ENCODE measurements around the gene FAT2.
A peak's percentile ranks its signal among the peaks of the same experiment; 100 is the strongest.

The FAT2 gene

GRCh38 chr5:151624476-151624875 is 33.3 kb upstream of the FAT2 start:
- peaks cover 0 to 28% of the 10 kb centered on the region in 2 experiments for H3K27me3 ChIP-seq (ENCODE audit: control insufficient read depth in 1 of 2, insufficient read depth in 1 of 2, low read length in 2 of 2)
- H4K91ac ChIP-seq (ENCODE audit: low read length), result no peak overlapping the region
- no peaks in the 10 kb centered on the region for H3K36me3 ChIP-seq (ENCODE audit: control insufficient read depth in 1 of 2, insufficient read depth in 2 of 2, low read depth in 1 of 2, low read length in 2 of 2)
- H3K23ac ChIP-seq (ENCODE audit: low read length in 2 of 2), result no peak overlapping the region
- H3K4me1 ChIP-seq (ENCODE audit: control insufficient read depth, insufficient read depth, low read depth, low read length), result peaks cover 27% of the 10 kb centered on the region
- H2BK5ac ChIP-seq (ENCODE audit: low read depth, low read length, poor library complexity, severe bottlenecking), result no peak overlapping the region
- H3K9me3 ChIP-seq (ENCODE audit: control insufficient read depth, low read length), result no peaks in the 10 kb centered on the region
- no peak overlapping the region for H3K4ac ChIP-seq (ENCODE audit: low read depth in 1 of 2, low read length in 2 of 2)
- no peak for DNase-seq
- no peak overlapping the region for H2BK120ac ChIP-seq (ENCODE audit: low read depth, low read length)
- no peaks in the 10 kb centered on the region for H3K79me1 ChIP-seq (replicated peaks; ENCODE audit: low read length, poor library complexity, severe bottlenecking)
- no peak overlapping the region for H3K27ac ChIP-seq (ENCODE audit: low read length, poor library complexity, severe bottlenecking)
- no peak overlapping the region for H4K8ac ChIP-seq (ENCODE audit: low read length)
- no peak overlapping the region for H2AFZ ChIP-seq (ENCODE audit: low read depth, low read length)
- no peak overlapping the region for H3K18ac ChIP-seq (ENCODE audit: low read depth in 1 of 2, low read length in 2 of 2)
- H3K4me3 ChIP-seq (ENCODE audit: insufficient read depth in 1 of 2, low read depth in 1 of 2, low read length in 2 of 2), result peak overlapping the region in 1 of 2 experiments; percentile 4
- H2AK5ac ChIP-seq (ENCODE audit: low read length, severe bottlenecking), result no peak overlapping the region
- H3K4me2 ChIP-seq (ENCODE audit: low read length, poor library complexity, severe bottlenecking), result no peak overlapping the region
- H2BK15ac ChIP-seq (ENCODE audit: low read depth, poor library complexity, severe bottlenecking), result no peak overlapping the region
- no peak overlapping the region for H3K14ac ChIP-seq (ENCODE audit: low read length in 2 of 2)
- H2BK12ac ChIP-seq (ENCODE audit: low read length in 2 of 2), result no peak overlapping the region
- WGBS, result 74% methylated on average over 5 of the region's 8 CpGs
- H3K9ac ChIP-seq (ENCODE audit: low read length), result peak overlapping the region; percentile 2

GRCh38 chr5:151622367-151623088 is 31.4 kb upstream of the FAT2 start:
- Histone ChIP-seq H2BK120ac (ENCODE audit: low read depth, low read length) (no peak overlapping the region), H4K91ac (ENCODE audit: low read length) (no peak overlapping the region), H4K8ac (ENCODE audit: low read length) (no peak overlapping the region), H3K9ac (ENCODE audit: low read length) (no peak overlapping the region), H3K14ac (ENCODE audit: low read length in 2 of 2) (peak overlapping the region in 1 of 2 experiments; percentile 16), H2BK12ac (ENCODE audit: low read length in 2 of 2) (no peak overlapping the region), H3K4me2 (ENCODE audit: low read length, poor library complexity, severe bottlenecking) (no peak overlapping the region), H3K27me3 (ENCODE audit: control insufficient read depth in 1 of 2, insufficient read depth in 1 of 2, low read length in 2 of 2) (peaks cover 0 to 45% of the 10 kb centered on the region in 2 experiments), H3K36me3 (ENCODE audit: control insufficient read depth in 1 of 2, insufficient read depth in 2 of 2, low read depth in 1 of 2, low read length in 2 of 2) (no peaks in the 10 kb centered on the region), H3K23ac (ENCODE audit: low read length in 2 of 2) (no peak overlapping the region), H3K9me3 (ENCODE audit: control insufficient read depth, low read length) (no peaks in the 10 kb centered on the region), H2AK5ac (ENCODE audit: low read length, severe bottlenecking) (peak overlapping the region; percentile 47), H2BK15ac (ENCODE audit: low read depth, poor library complexity, severe bottlenecking) (no peak overlapping the region), H3K4ac (ENCODE audit: low read depth in 1 of 2, low read length in 2 of 2) (no peak overlapping the region), H3K27ac (ENCODE audit: low read length, poor library complexity, severe bottlenecking) (no peak overlapping the region), H3K4me1 (ENCODE audit: control insufficient read depth, insufficient read depth, low read depth, low read length) (peaks cover 16% of the 10 kb centered on the region), H3K18ac (ENCODE audit: low read depth in 1 of 2, low read length in 2 of 2) (no peak overlapping the region), H2BK5ac (ENCODE audit: low read depth, low read length, poor library complexity, severe bottlenecking) (no peak overlapping the region), H3K79me1 (replicated peaks; ENCODE audit: low read length, poor library complexity, severe bottlenecking) (no peaks in the 10 kb centered on the region), H3K4me3 (ENCODE audit: insufficient read depth in 1 of 2, low read depth in 1 of 2, low read length in 2 of 2) (no peak overlapping the region), H2AFZ (ENCODE audit: low read depth, low read length) (no peak overlapping the region)
- 83% methylated on average over 12 of the region's 12 CpGs for WGBS
- DNase-seq, result no peak

GRCh38 chr5:151620461-151620840 is 29.3 kb upstream of the FAT2 start:
- H3K4ac ChIP-seq (ENCODE audit: low read depth in 1 of 2, low read length in 2 of 2), result no peak overlapping the region
- no peak overlapping the region for H2BK15ac ChIP-seq (ENCODE audit: low read depth, poor library complexity, severe bottlenecking)
- no peak overlapping the region for H3K4me3 ChIP-seq (ENCODE audit: insufficient read depth in 1 of 2, low read depth in 1 of 2, low read length in 2 of 2)
- H2AK5ac ChIP-seq (ENCODE audit: low read length, severe bottlenecking), result no peak overlapping the region
- H4K8ac ChIP-seq (ENCODE audit: low read length), result no peak overlapping the region
- no peak for DNase-seq
- H3K18ac ChIP-seq (ENCODE audit: low read depth in 1 of 2, low read length in 2 of 2), result no peak overlapping the region
- H3K23ac ChIP-seq (ENCODE audit: low read length in 2 of 2), result no peak overlapping the region
- no peak overlapping the region for H2BK120ac ChIP-seq (ENCODE audit: low read depth, low read length)
- H3K9ac ChIP-seq (ENCODE audit: low read length), result no peak overlapping the region
- H2BK12ac ChIP-seq (ENCODE audit: low read length in 2 of 2), result no peak overlapping the region
- peaks cover 15% of the 10 kb centered on the region for H3K4me1 ChIP-seq (ENCODE audit: control insufficient read depth, insufficient read depth, low read depth, low read length)
- H3K9me3 ChIP-seq (ENCODE audit: control insufficient read depth, low read length), result no peaks in the 10 kb centered on the region
- H3K14ac ChIP-seq (ENCODE audit: low read length in 2 of 2), result no peak overlapping the region
- H3K36me3 ChIP-seq (ENCODE audit: control insufficient read depth in 1 of 2, insufficient read depth in 2 of 2, low read depth in 1 of 2, low read length in 2 of 2), result no peaks in the 10 kb centered on the region
- 76% methylated on average over 6 of the region's 6 CpGs for WGBS
- no peak overlapping the region for H4K91ac ChIP-seq (ENCODE audit: low read length)
- H3K27ac ChIP-seq (ENCODE audit: low read length, poor library complexity, severe bottlenecking), result peak overlapping the region; percentile 1
- H2AFZ ChIP-seq (ENCODE audit: low read depth, low read length), result no peak overlapping the region
- H3K79me1 ChIP-seq (replicated peaks; ENCODE audit: low read length, poor library complexity, severe bottlenecking), result no peaks in the 10 kb centered on the region
- H3K27me3 ChIP-seq (ENCODE audit: control insufficient read depth in 1 of 2, insufficient read depth in 1 of 2, low read length in 2 of 2), result peaks cover 0 to 60% of the 10 kb centered on the region in 2 experiments
- no peak overlapping the region for H3K4me2 ChIP-seq (ENCODE audit: low read length, poor library complexity, severe bottlenecking)
- no peak overlapping the region for H2BK5ac ChIP-seq (ENCODE audit: low read depth, low read length, poor library complexity, severe bottlenecking)

GRCh38 chr5:151619812-151620460 is 28.8 kb upstream of the FAT2 start:
- Histone ChIP-seq H3K79me1 (replicated peaks; ENCODE audit: low read length, poor library complexity, severe bottlenecking) (no peaks in the 10 kb centered on the region), H3K4me2 (ENCODE audit: low read length, poor library complexity, severe bottlenecking) (no peak overlapping the region), H3K23ac (ENCODE audit: low read length in 2 of 2) (no peak overlapping the region), H2BK12ac (ENCODE audit: low read length in 2 of 2) (no peak overlapping the region), H3K14ac (ENCODE audit: low read length in 2 of 2) (no peak overlapping the region), H3K27ac (ENCODE audit: low read length, poor library complexity, severe bottlenecking) (peak overlapping the region; percentile 34), H4K8ac (ENCODE audit: low read length) (no peak overlapping the region), H4K91ac (ENCODE audit: low read length) (no peak overlapping the region), H3K36me3 (ENCODE audit: control insufficient read depth in 1 of 2, insufficient read depth in 2 of 2, low read depth in 1 of 2, low read length in 2 of 2) (no peaks in the 10 kb centered on the region), H3K4ac (ENCODE audit: low read depth in 1 of 2, low read length in 2 of 2) (no peak overlapping the region), H2BK120ac (ENCODE audit: low read depth, low read length) (no peak overlapping the region), H3K4me1 (ENCODE audit: control insufficient read depth, insufficient read depth, low read depth, low read length) (peaks cover 20% of the 10 kb centered on the region), H2AFZ (ENCODE audit: low read depth, low read length) (no peak overlapping the region), H3K4me3 (ENCODE audit: insufficient read depth in 1 of 2, low read depth in 1 of 2, low read length in 2 of 2) (no peak overlapping the region), H2BK5ac (ENCODE audit: low read depth, low read length, poor library complexity, severe bottlenecking) (no peak overlapping the region), H3K9ac (ENCODE audit: low read length) (no peak overlapping the region), H3K18ac (ENCODE audit: low read depth in 1 of 2, low read length in 2 of 2) (no peak overlapping the region), H3K9me3 (ENCODE audit: control insufficient read depth, low read length) (no peaks in the 10 kb centered on the region), H2BK15ac (ENCODE audit: low read depth, poor library complexity, severe bottlenecking) (no peak overlapping the region), H2AK5ac (ENCODE audit: low read length, severe bottlenecking) (peak overlapping the region; percentile 21), H3K27me3 (ENCODE audit: control insufficient read depth in 1 of 2, insufficient read depth in 1 of 2, low read length in 2 of 2) (peaks cover 0 to 63% of the 10 kb centered on the region in 2 experiments)
- no peak for DNase-seq
- 38% methylated on average over 6 of the region's 6 CpGs for WGBS
